H9 (cell line): ENCODE data around the gene NOL7. TPM values are rescaled to one million over a fixed set of nuclear protein-coding genes. Genes with fewer than 3 reads are reported as not detected.

Source experiments
- DNase-seq: peaks from one replicate; pipeline ENCODE4 v3.0.0-alpha.2; 2017
- H2AFZ ChIP-seq: one replicate; pipeline ENCODE4 v1.6.1; 2013; ENCODE audit warnings: mild to moderate bottlenecking, low read length, control low read depth, moderate library complexity
- H2AK5ac ChIP-seq: 2 replicates; pipeline ENCODE4 v1.6.1; 2013; ENCODE audit warnings: low read length, control low read depth, mixed read lengths; ENCODE audit not compliant: insufficient read length
- H2BK120ac ChIP-seq: one replicate; pipeline ENCODE4 v1.6.1; 2013; ENCODE audit warnings: low read depth, mild to moderate bottlenecking, low read length, control low read depth, inconsistent platforms; ENCODE audit not compliant: poor library complexity, severe bottlenecking
- H2BK12ac ChIP-seq: 2 replicates; pipeline ENCODE4 v1.6.1; 2013; ENCODE audit warnings: low read length, control low read depth, mixed read lengths, low read depth; ENCODE audit not compliant: insufficient read length
- H2BK15ac ChIP-seq: 2 replicates; pipeline ENCODE4 v1.6.1; 2013; ENCODE audit warnings: low read depth, low read length, control low read depth
- H2BK20ac ChIP-seq: one replicate; pipeline ENCODE4 v1.6.1; 2013; ENCODE audit warnings: low read depth, mild to moderate bottlenecking, low read length, control low read depth, inconsistent platforms; ENCODE audit not compliant: poor library complexity, severe bottlenecking
- H2BK5ac ChIP-seq: 2 replicates; pipeline ENCODE4 v1.6.1; 2013; ENCODE audit warnings: low read length, control low read depth, mixed read lengths; ENCODE audit not compliant: insufficient read length
- H3K14ac ChIP-seq: 2 replicates; pipeline ENCODE4 v1.6.1; 2013; ENCODE audit warnings: low read length, control low read depth; ENCODE audit not compliant: insufficient read depth
- H3K18ac ChIP-seq: 2 replicates; pipeline ENCODE4 v1.6.1; 2013; ENCODE audit warnings: low read depth, mild to moderate bottlenecking, mixed read lengths, low read length, control low read depth; ENCODE audit not compliant: insufficient read length
- H3K23ac ChIP-seq: 2 replicates; pipeline ENCODE4 v1.6.1; 2013; ENCODE audit warnings: low read length, control low read depth, mixed read lengths, low read depth; ENCODE audit not compliant: insufficient read length
- H3K23me2 ChIP-seq: 2 replicates; pipeline ENCODE4 v1.6.1; 2013; ENCODE audit warnings: low read depth, mild to moderate bottlenecking, mixed read lengths, low read length, control low read depth; ENCODE audit not compliant: insufficient read length, poor library complexity, severe bottlenecking
- H3K27ac ChIP-seq: 2 replicates; pipeline ENCODE4 v1.5.1; 2013; ENCODE audit warnings: low read length, control low read depth, mixed read lengths, low read depth; ENCODE audit not compliant: insufficient read length
- H3K27me3 ChIP-seq: 2 replicates; pipeline ENCODE4 v1.6.1; 2013; ENCODE audit warnings: low read length, control low read depth, inconsistent platforms; ENCODE audit not compliant: insufficient read depth
- H3K4ac ChIP-seq: 2 replicates; pipeline ENCODE4 v1.6.1; 2013; ENCODE audit warnings: low read depth, mild to moderate bottlenecking, control low read depth, inconsistent platforms, low read length, moderate library complexity
- H3K4me1 ChIP-seq: 2 replicates; pipeline ENCODE4 v1.6.1; 2013; ENCODE audit warnings: low read length, control low read depth, inconsistent platforms; ENCODE audit not compliant: insufficient read depth
- H3K4me2 ChIP-seq: 2 replicates; pipeline ENCODE4 v1.6.1; 2013; ENCODE audit warnings: low read length, control low read depth, mixed read lengths; ENCODE audit not compliant: insufficient read length, insufficient read depth
- H3K56ac ChIP-seq: 2 replicates; pipeline ENCODE4 v1.6.1; 2013; ENCODE audit warnings: low read depth, mild to moderate bottlenecking, mixed read lengths, low read length, control low read depth; ENCODE audit not compliant: insufficient read length
- H3K79me1 ChIP-seq: 2 replicates; pipeline ENCODE4 v1.6.1; 2013; ENCODE audit warnings: low read depth, mild to moderate bottlenecking, moderate library complexity, low read length, control low read depth, inconsistent platforms; ENCODE audit not compliant: insufficient read depth, poor library complexity, severe bottlenecking
- H3K79me2 ChIP-seq: 2 replicates; pipeline ENCODE4 v1.6.1; 2013; ENCODE audit warnings: low read length, control low read depth, inconsistent platforms; ENCODE audit not compliant: insufficient read depth
- H3K9ac ChIP-seq: 2 replicates; pipeline ENCODE4 v1.6.1; 2013; ENCODE audit warnings: low read length, control low read depth, mixed read lengths; ENCODE audit not compliant: insufficient read length; ENCODE audit errors: extremely low read depth
- H3K9me3 ChIP-seq: one replicate; pipeline ENCODE4 v1.6.1; 2013; ENCODE audit warnings: low read depth, low read length, inconsistent platforms; ENCODE audit not compliant: control insufficient read depth
- H3T11ph ChIP-seq: one replicate; pipeline ENCODE4 v1.6.1; 2013; ENCODE audit warnings: mild to moderate bottlenecking, low read length, control low read depth, inconsistent platforms
- H4K20me1 ChIP-seq: one replicate; pipeline ENCODE4 v1.6.1; 2013; ENCODE audit not compliant: control insufficient read depth, insufficient read length, insufficient read depth
- H4K5ac ChIP-seq: 2 replicates; pipeline ENCODE4 v1.6.1; 2013; ENCODE audit warnings: low read depth, mild to moderate bottlenecking, mixed read lengths, low read length, control low read depth; ENCODE audit not compliant: insufficient read length
- H4K8ac ChIP-seq: replicated peaks from 2 replicates; pipeline ENCODE4 v1.6.1; 2013; ENCODE audit warnings: low read length, control low read depth, mixed read lengths, low read depth; ENCODE audit not compliant: insufficient read length
- H4K91ac ChIP-seq: 2 replicates; pipeline ENCODE4 v1.6.1; 2013; ENCODE audit warnings: low read depth, mild to moderate bottlenecking, moderate library complexity, mixed read lengths, low read length, control low read depth; ENCODE audit not compliant: insufficient read length
- H3K27ac Mint-ChIP-seq, 3 experiments: 2 replicates in 2 of 3; 3 replicates in 1 of 3; pipeline ENCODE4 v1.8.0; 2020 to 2021; ENCODE audit warnings: mixed read lengths in 3 of 3, mild to moderate bottlenecking in 1 of 3, moderate library complexity in 1 of 3
- H3K27me3 Mint-ChIP-seq: 2 replicates; pipeline ENCODE4 v1.8.0; 2021; ENCODE audit warnings: low read depth, mild to moderate bottlenecking, moderate library complexity, mixed read lengths
- H3K36me3 Mint-ChIP-seq, 3 experiments: 2 replicates in 2 of 3; 3 replicates in 1 of 3; pipeline ENCODE4 v1.8.0; 2020 to 2021; ENCODE audit warnings: low read depth in 3 of 3, mixed read lengths in 3 of 3; ENCODE audit not compliant: insufficient read depth in 1 of 3
- H3K4me1 Mint-ChIP-seq, 2 experiments: 2 replicates each; pipeline ENCODE4 v1.8.0; 2020; ENCODE audit warnings: mixed read lengths in 2 of 2
- H3K4me3 Mint-ChIP-seq, 2 experiments: 2 replicates in 1 of 2; 3 replicates in 1 of 2; pipeline ENCODE4 v1.8.0; 2020 to 2021; ENCODE audit warnings: mild to moderate bottlenecking in 2 of 2, mixed read lengths in 2 of 2, moderate library complexity in 1 of 2
- H3K9me3 Mint-ChIP-seq, 2 experiments: 2 replicates in 1 of 2; 3 replicates in 1 of 2; pipeline ENCODE4 v1.8.0; 2020; ENCODE audit warnings: mild to moderate bottlenecking in 2 of 2, mixed read lengths in 2 of 2, moderate library complexity in 1 of 2
- WGBS: extraction: QIAGEN DNeasy Blood & Tissue Kit; methylation state at CpG from one replicate; pipeline ENCODE4 v1.1.7; 2013; ENCODE audit warnings: missing lambda C conversion rate, low lambda C conversion rate, mixed read lengths; ENCODE audit not compliant: insufficient read length; ENCODE audit errors: extremely low coverage; 5-methylcytosine and 5-hydroxymethylcytosine counted together
- total RNA-seq: library from RNA; stranded (reverse); gene quantifications from 2 replicates; pipeline ENCODE4 v1.2.1, GENCODE V29; 2021
- TF ChIP-seq, protein P1 (sequence below): fragments of 200-600 bp; sonication (generic); conservative IDR thresholded peaks from 3 replicates; pipeline ENCODE4 v1.8.0; 2021; ENCODE audit warnings: antibody characterized with exemption, mild to moderate bottlenecking

NOL7 gene
- total RNA-seq, 1 experiment from 2014 or later: 72.1 TPM

DNA sequence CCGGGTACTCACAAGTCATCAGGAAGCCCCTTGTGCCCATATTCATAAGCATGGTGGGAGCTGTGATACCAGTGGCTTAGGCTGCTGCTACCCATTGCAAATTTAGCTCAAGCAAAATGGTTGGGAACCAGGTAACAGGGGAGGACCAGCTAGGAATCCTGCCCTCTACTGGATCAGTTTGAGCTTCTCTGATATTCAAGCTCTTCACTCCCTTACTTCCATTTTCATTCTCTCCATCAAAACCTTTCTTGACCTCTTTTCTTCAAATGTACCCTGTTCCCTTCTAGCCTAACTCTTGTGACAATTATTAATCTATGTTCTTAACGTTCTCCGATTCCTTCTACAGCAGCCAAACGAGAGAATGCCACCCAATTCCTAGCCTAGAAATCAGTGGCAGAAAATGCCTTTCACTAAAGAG lies 9.7 kb downstream of the NOL7 start:
- H3K27me3 Mint-ChIP-seq: no peaks in the 10 kb centered on the region
- no peak overlapping the region; a peak in 1 of 5 replicates for H3K4me3 Mint-ChIP-seq
- TF ChIP-seq, protein P1, sequence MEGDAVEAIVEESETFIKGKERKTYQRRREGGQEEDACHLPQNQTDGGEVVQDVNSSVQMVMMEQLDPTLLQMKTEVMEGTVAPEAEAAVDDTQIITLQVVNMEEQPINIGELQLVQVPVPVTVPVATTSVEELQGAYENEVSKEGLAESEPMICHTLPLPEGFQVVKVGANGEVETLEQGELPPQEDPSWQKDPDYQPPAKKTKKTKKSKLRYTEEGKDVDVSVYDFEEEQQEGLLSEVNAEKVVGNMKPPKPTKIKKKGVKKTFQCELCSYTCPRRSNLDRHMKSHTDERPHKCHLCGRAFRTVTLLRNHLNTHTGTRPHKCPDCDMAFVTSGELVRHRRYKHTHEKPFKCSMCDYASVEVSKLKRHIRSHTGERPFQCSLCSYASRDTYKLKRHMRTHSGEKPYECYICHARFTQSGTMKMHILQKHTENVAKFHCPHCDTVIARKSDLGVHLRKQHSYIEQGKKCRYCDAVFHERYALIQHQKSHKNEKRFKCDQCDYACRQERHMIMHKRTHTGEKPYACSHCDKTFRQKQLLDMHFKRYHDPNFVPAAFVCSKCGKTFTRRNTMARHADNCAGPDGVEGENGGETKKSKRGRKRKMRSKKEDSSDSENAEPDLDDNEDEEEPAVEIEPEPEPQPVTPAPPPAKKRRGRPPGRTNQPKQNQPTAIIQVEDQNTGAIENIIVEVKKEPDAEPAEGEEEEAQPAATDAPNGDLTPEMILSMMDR: peak; percentile 79
- Histone ChIP-seq H2BK20ac (no peak overlapping the region), H4K8ac (no peak overlapping the region), H3K56ac (no peak overlapping the region), H2BK12ac (no peak overlapping the region), H3K4me1 (no peaks in the 10 kb centered on the region), H3K27ac (no peak overlapping the region), H3K18ac (no peak overlapping the region), H3K4ac (no peak overlapping the region), H3K79me1 (no peaks in the 10 kb centered on the region), H2BK120ac (no peak overlapping the region), H3K23ac (no peak overlapping the region), H2AFZ (no peak overlapping the region), H3K23me2 (no peaks in the 10 kb centered on the region), H3K79me2 (no peaks in the 10 kb centered on the region), H2AK5ac (no peak overlapping the region), H3K4me2 (no peak overlapping the region), H4K91ac (no peak overlapping the region), H4K5ac (no peak overlapping the region), H3K14ac (no peak overlapping the region), H3K9me3 (no peaks in the 10 kb centered on the region), H3T11ph (no peak overlapping the region), H2BK15ac (no peak overlapping the region), H3K9ac (no peak overlapping the region), H3K27me3 (no peaks in the 10 kb centered on the region), H2BK5ac (no peak overlapping the region), H4K20me1 (no peaks in the 10 kb centered on the region)
- H3K27ac Mint-ChIP-seq: peak overlapping the region in 2 of 3 experiments; percentile 30 to 61; a peak in 3 of 7 replicates
- WGBS: no CpG with 5 or more reads among the region's 4 CpGs
- DNase-seq: peak; percentile 62
- no peaks in the 10 kb centered on the region for H3K9me3 Mint-ChIP-seq
- H3K36me3 Mint-ChIP-seq: peaks cover 6 to 57% (median 47%) of the 10 kb centered on the region in 3 experiments; a peak in 6 of 7 replicates
- peaks cover 4 to 5% of the 10 kb centered on the region in 2 experiments; a peak in 3 of 4 replicates for H3K4me1 Mint-ChIP-seq
